HS-27A (cell line): ENCODE data around the gene PEX1.
"Not testable (repeated sequence)": the region's sequence is repeated elsewhere in the genome, so short reads cannot be mapped to it uniquely, and the experiment has no call there.

ENCODE experiments used
- DNase-seq: peaks from one replicate; pipeline ENCODE4 v3.0.0-alpha.2; 2012; ENCODE audit warnings: low read depth, missing footprints

Gene PEX1

GRCh38 chr7:92460510-92460909, 67.8 kb downstream of the PEX1 start:
- DNase-seq, result no peak

GRCh38 chr7:92460109-92460508, 68.2 kb downstream of the PEX1 start:
- no peak for DNase-seq

GRCh38 chr7:92456236-92456635, 72.1 kb downstream of the PEX1 start:
- no peak for DNase-seq

GRCh38 chr7:92451645-92452044, 76.7 kb downstream of the PEX1 start:
- DNase-seq, result no peak

GRCh38 chr7:92448205-92448747, 80.0 kb downstream of the PEX1 start:
- DNase-seq, result peak; percentile 4

- peak; percentile 60 for DNase-seq
Observed at GRCh38 chr7:92447345-92448204, 80.7 kb downstream of the PEX1 start, which contains the start of gene GATAD1. Gene GATAD1 (plus strand): TSS chr7:92447482. CDS start chr7:92447730, 248 bp downstream.

GRCh38 chr7:92446869-92447344, 81.4 kb downstream of the PEX1 start:
- no peak for DNase-seq

- DNase-seq, result not testable (repeated sequence)
Observed at GRCh38 chr7:92442720-92443119, 85.6 kb downstream of the PEX1 start.

GRCh38 chr7:92437956-92438491, 90.3 kb downstream of the PEX1 start:
- no peak for DNase-seq
